Neuronal stem cell (in vitro differentiated cells): ENCODE data around the gene ADAP1.

Experiments used
- DNase-seq: peaks from one replicate; pipeline ENCODE4 v3.0.0-alpha.2; 2013; ENCODE audit warnings: low spot score
- H2AFZ ChIP-seq: one replicate; pipeline ENCODE4 v1.6.1; 2013; ENCODE audit warnings: mild to moderate bottlenecking, low read length, inconsistent platforms
- H2AK5ac ChIP-seq: 2 replicates; pipeline ENCODE4 v1.6.1; 2013; ENCODE audit warnings: low read depth, mild to moderate bottlenecking, inconsistent platforms, low read length, moderate library complexity, mixed read lengths
- H2BK120ac ChIP-seq: 2 replicates; pipeline ENCODE4 v1.6.1; 2013; ENCODE audit warnings: low read depth, mild to moderate bottlenecking, inconsistent platforms, low read length, moderate library complexity, mixed read lengths
- H2BK12ac ChIP-seq: one replicate; pipeline ENCODE4 v1.6.1; 2013; ENCODE audit warnings: low read length, inconsistent platforms
- H2BK15ac ChIP-seq: 2 replicates; pipeline ENCODE4 v1.6.1; 2013; ENCODE audit warnings: mild to moderate bottlenecking, low read length, inconsistent platforms, mixed read lengths
- H2BK5ac ChIP-seq: one replicate; pipeline ENCODE4 v1.6.1; 2013; ENCODE audit warnings: inconsistent platforms, mild to moderate bottlenecking, low read length, moderate library complexity
- H3K14ac ChIP-seq: one replicate; pipeline ENCODE4 v1.6.1; 2013; ENCODE audit warnings: low read length, inconsistent platforms
- H3K18ac ChIP-seq: 2 replicates; pipeline ENCODE4 v1.6.1; 2013; ENCODE audit warnings: low read length, inconsistent platforms
- H3K23ac ChIP-seq: 2 replicates; pipeline ENCODE4 v1.6.1; 2013; ENCODE audit warnings: low read depth, mild to moderate bottlenecking, mixed read lengths, low read length, inconsistent platforms; ENCODE audit not compliant: poor library complexity
- H3K27ac ChIP-seq: replicated peaks from 3 replicates; pipeline ENCODE4 v1.5.1; 2013; ENCODE audit warnings: low read length, inconsistent platforms
- H3K27me3 ChIP-seq, 3 experiments: 2 replicates each; pipeline ENCODE4 v1.6.1; 2013; ENCODE audit warnings: low read length in 3 of 3, mild to moderate bottlenecking in 2 of 3, inconsistent platforms in 1 of 3, low read depth in 1 of 3, mixed read lengths in 1 of 3, moderate library complexity in 1 of 3; ENCODE audit not compliant: control insufficient read depth in 3 of 3, insufficient read depth in 3 of 3
- H3K36me3 ChIP-seq, 2 donors: replicated peaks in 1 of 2; 2 replicates each; pipeline ENCODE4 v1.6.1; 2013; ENCODE audit warnings: low read length in 2 of 2; ENCODE audit not compliant: control insufficient read depth in 2 of 2, insufficient read depth in 2 of 2
- H3K4ac ChIP-seq: 2 replicates; pipeline ENCODE4 v1.6.1; 2013; ENCODE audit warnings: inconsistent platforms, mild to moderate bottlenecking, low read length, moderate library complexity
- H3K4me1 ChIP-seq, 2 donors: 1 replicate in 1 of 2; 2 replicates in 1 of 2; pipeline ENCODE4 v1.6.1; 2013; ENCODE audit warnings: low read length in 2 of 2, low read depth in 1 of 2; ENCODE audit not compliant: control insufficient read depth in 2 of 2, insufficient read depth in 1 of 2
- H3K4me2 ChIP-seq: one replicate; pipeline ENCODE4 v1.6.1; 2013; ENCODE audit warnings: mild to moderate bottlenecking, low read length, inconsistent platforms; ENCODE audit not compliant: insufficient read depth, poor library complexity, severe bottlenecking
- H3K4me3 ChIP-seq, 2 donors: 2 replicates each; pipeline ENCODE4 v1.5.1; 2013; ENCODE audit warnings: low read length in 2 of 2, mild to moderate bottlenecking in 2 of 2, inconsistent platforms in 1 of 2, moderate library complexity in 1 of 2
- H3K79me1 ChIP-seq: one replicate; pipeline ENCODE4 v1.6.1; 2013; ENCODE audit warnings: low read depth, mild to moderate bottlenecking, inconsistent platforms, low read length, moderate library complexity
- H3K9ac ChIP-seq: one replicate; pipeline ENCODE4 v1.6.1; 2013; ENCODE audit warnings: mild to moderate bottlenecking, low read depth, low read length, inconsistent platforms; ENCODE audit not compliant: poor library complexity
- H3K9me3 ChIP-seq, 2 donors: replicated peaks in 1 of 2; 2 replicates each; pipeline versions ENCODE3 to v1.6.1; 2013; ENCODE audit warnings: low read length in 2 of 2, mild to moderate bottlenecking in 2 of 2, inconsistent platforms in 1 of 2, low read depth in 1 of 2, mixed read lengths in 1 of 2, moderate library complexity in 1 of 2; ENCODE audit not compliant: control insufficient read depth in 2 of 2, insufficient read depth in 1 of 2
- H4K8ac ChIP-seq: one replicate; pipeline ENCODE4 v1.6.1; 2013; ENCODE audit warnings: low read depth, mild to moderate bottlenecking, inconsistent platforms, low read length, moderate library complexity
- H4K91ac ChIP-seq: one replicate; pipeline ENCODE4 v1.6.1; 2013; ENCODE audit warnings: low read length, low read depth, mild to moderate bottlenecking, inconsistent platforms; ENCODE audit not compliant: poor library complexity
- WGBS, 2 donors: extraction: QIAGEN DNeasy Blood & Tissue Kit; methylation state at CpG; one replicate each; pipeline ENCODE4 v1.1.7; 2013; ENCODE audit warnings: missing lambda C conversion rate in 2 of 2, mixed read lengths in 1 of 2; ENCODE audit not compliant: insufficient read length in 2 of 2, insufficient replicate concordance in 1 of 2; ENCODE audit errors: extremely low coverage in 2 of 2; 5-methylcytosine and 5-hydroxymethylcytosine counted together

Gene ADAP1

GRCh38 chr7:894164-894867, 60.2 kb downstream of the ADAP1 start:
- Histone ChIP-seq H3K27me3 (peaks cover 0 to 2% (median 2%) of the 10 kb centered on the region in 3 experiments), H3K4me1 (peaks cover 0 to 1% of the 10 kb centered on the region in 2 donors), H3K14ac (no peak overlapping the region), H2BK15ac (no peak overlapping the region), H2BK120ac (no peak overlapping the region), H3K18ac (no peak overlapping the region), H2BK12ac (no peak overlapping the region), H2AFZ (no peak overlapping the region), H3K4me3 (no peak overlapping the region), H3K36me3 (peaks cover 55 to 77% of the 10 kb centered on the region in 2 donors), H3K4me2 (no peak overlapping the region), H3K23ac (peak overlapping the region; percentile 59), H3K9ac (no peak overlapping the region), H2AK5ac (no peak overlapping the region), H4K8ac (no peak overlapping the region), H3K27ac (no peak overlapping the region), H3K79me1 (peaks cover 10% of the 10 kb centered on the region), H4K91ac (no peak overlapping the region), H3K9me3 (peaks cover 0 to 3% of the 10 kb centered on the region in 2 donors), H2BK5ac (no peak overlapping the region), H3K4ac (no peak overlapping the region)
- WGBS, 2 donors: no CpG with 5 or more reads among the region's 40 CpGs
- no peak for DNase-seq

DNA sequence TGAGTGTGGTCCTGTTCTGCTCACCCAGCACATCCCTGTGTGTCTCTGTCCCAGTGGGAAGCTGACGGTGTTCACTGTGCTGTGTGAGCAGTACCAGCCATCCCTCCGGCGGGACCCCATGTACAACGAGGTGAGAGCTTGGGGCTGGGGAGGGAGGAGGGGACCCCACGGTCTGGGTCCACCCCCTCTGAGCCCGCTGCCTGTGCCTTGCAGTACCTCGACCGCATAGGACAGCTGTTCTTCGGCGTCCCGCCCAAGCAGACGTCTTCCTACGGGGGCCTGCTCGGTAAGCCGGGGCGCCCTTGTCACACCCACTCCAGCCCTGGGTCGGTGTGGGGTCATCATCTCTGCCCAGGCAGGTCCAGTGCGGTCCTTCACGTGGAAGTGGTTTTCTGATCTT, 60.8 kb downstream of the ADAP1 start:
- Histone ChIP-seq H3K36me3 (peaks cover 59 to 83% of the 10 kb centered on the region in 2 donors), H2BK12ac (no peak overlapping the region), H3K18ac (no peak overlapping the region), H3K4me3 (no peak overlapping the region), H2BK5ac (no peak overlapping the region), H3K27me3 (peaks cover 0 to 9% (median 3%) of the 10 kb centered on the region in 3 experiments), H3K9me3 (peaks cover 0 to 5% of the 10 kb centered on the region in 2 donors), H3K4me2 (no peak overlapping the region), H2BK15ac (no peak overlapping the region), H3K23ac (peak overlapping the region; percentile 80), H3K4ac (no peak overlapping the region), H3K4me1 (no peaks in the 10 kb centered on the region), H2BK120ac (no peak overlapping the region), H3K27ac (no peak overlapping the region), H3K14ac (no peak overlapping the region), H3K9ac (no peak overlapping the region), H2AFZ (no peak overlapping the region), H4K8ac (no peak overlapping the region), H4K91ac (no peak overlapping the region), H3K79me1 (peaks cover 15% of the 10 kb centered on the region), H2AK5ac (no peak overlapping the region)
- no CpG with 5 or more reads among the region's 19 CpGs for WGBS, 2 donors
- no peak for DNase-seq

DNA sequence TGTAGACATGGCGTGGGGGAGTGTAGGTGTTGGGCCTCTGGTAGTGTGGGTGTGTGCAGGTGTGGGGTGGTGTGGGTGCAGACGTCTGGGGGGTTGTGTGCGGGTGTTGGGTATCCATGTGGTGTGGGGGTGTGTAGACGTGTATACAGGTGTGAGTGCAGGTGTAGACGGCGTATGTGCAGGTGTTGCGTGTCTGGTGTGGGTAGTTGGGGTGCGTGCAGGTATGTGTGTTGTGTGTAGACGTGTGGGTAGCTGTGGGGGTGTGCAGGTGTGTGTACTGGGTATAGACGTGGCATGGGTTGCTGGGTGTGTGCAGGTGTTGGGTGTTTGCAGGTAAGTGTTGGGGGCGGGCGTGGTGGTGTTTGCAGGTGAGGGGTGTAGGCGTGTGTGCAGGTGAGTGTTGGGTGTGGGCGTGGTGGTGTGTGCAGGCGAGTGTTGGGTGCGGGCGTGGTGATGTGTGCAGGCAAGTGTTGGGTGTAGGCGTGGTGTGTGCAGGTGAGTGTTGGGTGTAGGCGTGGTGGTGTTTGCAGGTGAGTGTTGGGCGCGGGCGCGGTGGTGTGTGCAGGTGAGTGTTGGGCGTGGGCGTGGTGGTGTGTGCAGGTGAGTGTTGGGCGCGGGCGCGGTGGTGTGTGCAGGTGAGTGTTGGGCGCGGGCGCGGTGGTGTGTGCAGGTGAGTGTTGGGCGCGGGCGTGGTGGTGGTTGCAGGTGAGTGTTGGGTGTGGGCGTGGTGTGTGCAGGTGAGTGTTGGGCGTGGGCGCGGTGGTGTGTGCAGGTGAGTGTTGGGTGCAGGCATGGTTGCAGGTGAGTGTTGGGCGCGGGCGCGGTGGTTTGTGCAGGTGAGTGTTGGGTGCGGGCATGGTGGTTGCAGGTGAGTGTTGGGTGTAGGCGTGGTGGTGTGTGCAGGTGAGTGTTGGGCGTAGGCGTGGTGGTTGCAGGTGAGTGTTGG, 61.6 kb downstream of the ADAP1 start:
- H3K18ac ChIP-seq: no peak overlapping the region
- H2BK5ac ChIP-seq: peak overlapping the region; percentile 42
- H2AFZ ChIP-seq: no peak overlapping the region
- peak overlapping the region; percentile 80 for H3K23ac ChIP-seq
- DNase-seq: no peak
- no peaks in the 10 kb centered on the region for H3K4me1 ChIP-seq
- WGBS, 2 donors: no CpG with 5 or more reads among the region's 48 CpGs
- no peak overlapping the region for H2AK5ac ChIP-seq
- no peak overlapping the region for H2BK12ac ChIP-seq
- H4K8ac ChIP-seq: peak overlapping the region; percentile 82
- H3K9ac ChIP-seq: peak overlapping the region; percentile 44
- H2BK15ac ChIP-seq: no peak overlapping the region
- peaks cover 66 to 91% of the 10 kb centered on the region in 2 donors for H3K36me3 ChIP-seq
- H3K14ac ChIP-seq: no peak overlapping the region
- no peak overlapping the region for H4K91ac ChIP-seq
- H3K9me3 ChIP-seq: peaks cover 0 to 5% of the 10 kb centered on the region in 2 donors
- no peak overlapping the region for H3K4me2 ChIP-seq
- H3K79me1 ChIP-seq: peaks cover 17% of the 10 kb centered on the region
- H3K4me3 ChIP-seq: peak overlapping the region in 1 of 2 donors; percentile 71
- H2BK120ac ChIP-seq: no peak overlapping the region
- H3K27me3 ChIP-seq: peaks cover 0 to 10% (median 3%) of the 10 kb centered on the region in 3 experiments
- no peak overlapping the region for H3K27ac ChIP-seq
- no peak overlapping the region for H3K4ac ChIP-seq

DNA sequence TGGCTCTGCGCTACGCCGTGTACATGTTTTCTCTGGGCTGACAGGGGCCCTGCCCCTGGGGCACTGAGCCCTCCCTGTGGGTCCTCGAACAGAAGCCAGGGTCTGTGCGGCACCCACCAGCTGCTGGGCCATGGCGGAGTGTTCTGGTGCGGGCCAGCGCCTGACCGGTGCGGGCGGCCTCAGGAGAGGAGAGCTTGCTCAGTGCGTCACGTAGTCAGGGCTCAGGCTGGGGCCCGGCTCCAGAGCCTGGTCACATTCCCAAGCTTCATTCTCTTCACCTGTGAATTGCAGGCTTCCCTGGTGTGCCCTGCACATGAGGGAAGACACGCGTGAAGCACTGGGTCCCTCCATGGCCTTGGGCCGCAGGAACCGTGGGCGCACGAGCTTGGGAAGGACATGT, 62.7 kb downstream of the ADAP1 start:
- no peak overlapping the region for H4K8ac ChIP-seq
- no CpG with 5 or more reads among the region's 20 CpGs for WGBS, 2 donors
- H3K9ac ChIP-seq: no peak overlapping the region
- peaks cover 68 to 92% of the 10 kb centered on the region in 2 donors for H3K36me3 ChIP-seq
- peaks cover 0 to 10% (median 3%) of the 10 kb centered on the region in 3 experiments for H3K27me3 ChIP-seq
- H3K4ac ChIP-seq: no peak overlapping the region
- H2BK5ac ChIP-seq: no peak overlapping the region
- no peaks in the 10 kb centered on the region for H3K4me1 ChIP-seq
- H2AK5ac ChIP-seq: no peak overlapping the region
- H3K23ac ChIP-seq: no peak overlapping the region
- no peak overlapping the region for H3K4me3 ChIP-seq
- no peak overlapping the region for H4K91ac ChIP-seq
- H3K4me2 ChIP-seq: no peak overlapping the region
- H2BK15ac ChIP-seq: no peak overlapping the region
- H2BK12ac ChIP-seq: no peak overlapping the region
- no peak overlapping the region for H2AFZ ChIP-seq
- H3K9me3 ChIP-seq: peaks cover 0 to 5% of the 10 kb centered on the region in 2 donors
- H2BK120ac ChIP-seq: no peak overlapping the region
- H3K79me1 ChIP-seq: peaks cover 27% of the 10 kb centered on the region
- DNase-seq: no peak
- H3K18ac ChIP-seq: no peak overlapping the region
- no peak overlapping the region for H3K27ac ChIP-seq
- no peak overlapping the region for H3K14ac ChIP-seq
